GM12878 (cell line): ENCODE measurements around the gene FUT8. TPM values are rescaled to one million over a fixed set of nuclear protein-coding genes. Genes with fewer than 3 reads are reported as not detected.
A peak's percentile ranks its signal among the peaks of the same experiment; 100 is the strongest.

Source experiments
- BCL11A ChIP-seq: IDR thresholded peaks from 2 replicates; pipeline ENCODE4 v1.6.1; 2011; ENCODE audit warnings: low read depth, low read length
- GATAD2B ChIP-seq: fragments of 450-650 bp; conservative IDR thresholded peaks from 2 replicates; pipeline ENCODE4 v1.6.1; 2017; ENCODE audit warnings: low read depth, mild to moderate bottlenecking, moderate library complexity
- JUND ChIP-seq: IDR thresholded peaks from 2 replicates; pipeline ENCODE4 v1.6.1; 2012; ENCODE audit warnings: low read depth, mild to moderate bottlenecking, low read length, improper control_type of control experiment, moderate library complexity
- MXI1 ChIP-seq: fragments of 150-350 bp; IDR thresholded peaks from 2 replicates; pipeline ENCODE4 v1.6.1; 2011; ENCODE audit warnings: low read depth, mild to moderate bottlenecking, inconsistent platforms, low read length, improper control_type of control experiment
- NFYB ChIP-seq: IDR thresholded peaks from 2 replicates; pipeline ENCODE4 v1.6.1; 2011; ENCODE audit warnings: low read depth, mild to moderate bottlenecking, low read length, improper control_type of control experiment, moderate library complexity; ENCODE audit not compliant: insufficient read depth
- NR2F1 ChIP-seq: fragments of 450-650 bp; conservative IDR thresholded peaks from 2 replicates; pipeline ENCODE4 v1.6.1; 2017; ENCODE audit warnings: mild to moderate bottlenecking
- RBBP5 ChIP-seq: fragments of 200-600 bp; sonication (generic); conservative IDR thresholded peaks from 2 replicates; pipeline ENCODE4 v1.6.1; 2016
- RFX5 ChIP-seq: IDR thresholded peaks from 2 replicates; pipeline ENCODE4 v1.6.1; 2011; ENCODE audit warnings: low read depth, low read length, improper control_type of control experiment
- TCF12 ChIP-seq: IDR thresholded peaks from 2 replicates; pipeline ENCODE4 v1.6.1; 2011; ENCODE audit warnings: low read depth, mild to moderate bottlenecking, low read length
- ZNF384 ChIP-seq: IDR thresholded peaks from 2 replicates; pipeline ENCODE4 v1.6.1; 2012; ENCODE audit warnings: low read depth, mild to moderate bottlenecking, low read length, improper control_type of control experiment, borderline replicate concordance
- polyA plus RNA-seq, 11 experiments: library from polyadenylated mRNA; depleted of rRNA in 4 of 11; unstranded in 6 of 11; stranded (reverse) in 5 of 11; fragments of >200 nt; fragmentation: Nextera tagmentation in 4 of 11; fragmentation: Illumina TruSeq in 1 of 11; extraction: Ambion mirVana in 4 of 11; extraction: Trizol in 1 of 11; gene quantifications; 1 replicate in 1 of 11; 2 replicates in 10 of 11; pipeline versions ENCODE4 v1.2.1 to v1.2.3, GENCODE V29; 2011 to 2016; ENCODE audit warnings: inconsistent platforms in 2 of 11, missing spikeins in 2 of 11, low read depth in 1 of 11
- total RNA-seq, 4 experiments: library from RNA; depleted of rRNA in 3 of 4; stranded (reverse); fragments of >200 nt in 3 of 4; fragmentation: Illumina TruSeq in 1 of 4; extraction: Trizol in 1 of 4; gene quantifications; 2 replicates each; pipeline versions ENCODE4 v1.2.1 to v1.2.3, GENCODE V29; 2013 to 2021
- TF ChIP-seq, protein P1 (sequence below): IDR thresholded peaks from 2 replicates; pipeline ENCODE4 v1.6.1; 2012; ENCODE audit warnings: mild to moderate bottlenecking, low read depth, low read length
- TF ChIP-seq, protein P2 (sequence below): fragments of 450-650 bp; IDR thresholded peaks from 2 replicates; pipeline ENCODE4 v1.6.1; 2018; ENCODE audit warnings: mild to moderate bottlenecking, low read depth, moderate library complexity; ENCODE audit not compliant: partially characterized antibody
- TF ChIP-seq, protein P3 (sequence below): fragments of 450-650 bp; IDR thresholded peaks from 2 replicates; pipeline ENCODE4 v1.6.1; 2017; ENCODE audit warnings: mild to moderate bottlenecking
- TF ChIP-seq, protein P4 (sequence below): fragments of 450-650 bp; IDR thresholded peaks from 2 replicates; pipeline ENCODE4 v1.6.1; 2017; ENCODE audit warnings: mild to moderate bottlenecking, moderate library complexity
- TF ChIP-seq, protein P5 (sequence below), 3 experiments: IDR thresholded peaks in 2 of 3; conservative IDR thresholded peaks in 1 of 3; 2 replicates each; pipeline ENCODE4 v1.5.1; 2011; ENCODE audit warnings: low read depth in 3 of 3, low read length in 3 of 3, mild to moderate bottlenecking in 3 of 3, control low read depth in 2 of 3, moderate library complexity in 2 of 3, inconsistent platforms in 1 of 3, mixed read lengths in 1 of 3; ENCODE audit not compliant: control insufficient read depth in 2 of 3, insufficient read depth in 1 of 3; ENCODE audit errors: extremely low read depth in 1 of 3

Gene FUT8
- total and polyA plus RNA-seq, 10 of the 15 experiments (the other 5 are each of a cell fraction or from before 2014, with no cell fraction given): 21.3 to 106 (median 66.3) TPM

DNA sequence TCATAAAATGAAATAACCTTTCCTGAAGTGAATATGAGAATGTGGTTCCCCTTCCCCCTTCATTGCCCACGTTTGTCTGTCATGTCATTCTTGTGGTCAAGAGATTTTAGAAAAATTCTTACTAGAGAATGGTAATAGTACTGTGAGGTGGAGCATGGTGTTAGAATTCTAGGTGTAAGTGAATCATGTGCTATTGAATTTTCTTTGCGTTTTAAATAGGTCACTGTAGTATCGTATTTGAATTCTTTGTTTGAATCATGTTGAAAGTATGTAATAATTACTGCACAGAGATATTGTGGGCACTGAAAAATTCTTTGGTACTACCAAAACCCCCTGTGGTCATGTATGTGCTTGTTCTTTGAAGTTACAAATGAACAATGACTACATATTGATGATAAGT lies 49.9 kb downstream of the FUT8 start (continued):
- 0 out of 2 replicates have a peak, but pooled peaks have one; percentile 51 for TF ChIP-seq TCF12
- no peak for TF ChIP-seq ZNF384
- no peak for TF ChIP-seq RBBP5
- TF ChIP-seq MXI1: no peak
- TF ChIP-seq, protein P1, sequence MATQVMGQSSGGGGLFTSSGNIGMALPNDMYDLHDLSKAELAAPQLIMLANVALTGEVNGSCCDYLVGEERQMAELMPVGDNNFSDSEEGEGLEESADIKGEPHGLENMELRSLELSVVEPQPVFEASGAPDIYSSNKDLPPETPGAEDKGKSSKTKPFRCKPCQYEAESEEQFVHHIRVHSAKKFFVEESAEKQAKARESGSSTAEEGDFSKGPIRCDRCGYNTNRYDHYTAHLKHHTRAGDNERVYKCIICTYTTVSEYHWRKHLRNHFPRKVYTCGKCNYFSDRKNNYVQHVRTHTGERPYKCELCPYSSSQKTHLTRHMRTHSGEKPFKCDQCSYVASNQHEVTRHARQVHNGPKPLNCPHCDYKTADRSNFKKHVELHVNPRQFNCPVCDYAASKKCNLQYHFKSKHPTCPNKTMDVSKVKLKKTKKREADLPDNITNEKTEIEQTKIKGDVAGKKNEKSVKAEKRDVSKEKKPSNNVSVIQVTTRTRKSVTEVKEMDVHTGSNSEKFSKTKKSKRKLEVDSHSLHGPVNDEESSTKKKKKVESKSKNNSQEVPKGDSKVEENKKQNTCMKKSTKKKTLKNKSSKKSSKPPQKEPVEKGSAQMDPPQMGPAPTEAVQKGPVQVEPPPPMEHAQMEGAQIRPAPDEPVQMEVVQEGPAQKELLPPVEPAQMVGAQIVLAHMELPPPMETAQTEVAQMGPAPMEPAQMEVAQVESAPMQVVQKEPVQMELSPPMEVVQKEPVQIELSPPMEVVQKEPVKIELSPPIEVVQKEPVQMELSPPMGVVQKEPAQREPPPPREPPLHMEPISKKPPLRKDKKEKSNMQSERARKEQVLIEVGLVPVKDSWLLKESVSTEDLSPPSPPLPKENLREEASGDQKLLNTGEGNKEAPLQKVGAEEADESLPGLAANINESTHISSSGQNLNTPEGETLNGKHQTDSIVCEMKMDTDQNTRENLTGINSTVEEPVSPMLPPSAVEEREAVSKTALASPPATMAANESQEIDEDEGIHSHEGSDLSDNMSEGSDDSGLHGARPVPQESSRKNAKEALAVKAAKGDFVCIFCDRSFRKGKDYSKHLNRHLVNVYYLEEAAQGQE: no peak
- no peak for TF ChIP-seq GATAD2B
- no peak for TF ChIP-seq NFYB
- TF ChIP-seq RFX5: no peak
- TF ChIP-seq, protein P2, sequence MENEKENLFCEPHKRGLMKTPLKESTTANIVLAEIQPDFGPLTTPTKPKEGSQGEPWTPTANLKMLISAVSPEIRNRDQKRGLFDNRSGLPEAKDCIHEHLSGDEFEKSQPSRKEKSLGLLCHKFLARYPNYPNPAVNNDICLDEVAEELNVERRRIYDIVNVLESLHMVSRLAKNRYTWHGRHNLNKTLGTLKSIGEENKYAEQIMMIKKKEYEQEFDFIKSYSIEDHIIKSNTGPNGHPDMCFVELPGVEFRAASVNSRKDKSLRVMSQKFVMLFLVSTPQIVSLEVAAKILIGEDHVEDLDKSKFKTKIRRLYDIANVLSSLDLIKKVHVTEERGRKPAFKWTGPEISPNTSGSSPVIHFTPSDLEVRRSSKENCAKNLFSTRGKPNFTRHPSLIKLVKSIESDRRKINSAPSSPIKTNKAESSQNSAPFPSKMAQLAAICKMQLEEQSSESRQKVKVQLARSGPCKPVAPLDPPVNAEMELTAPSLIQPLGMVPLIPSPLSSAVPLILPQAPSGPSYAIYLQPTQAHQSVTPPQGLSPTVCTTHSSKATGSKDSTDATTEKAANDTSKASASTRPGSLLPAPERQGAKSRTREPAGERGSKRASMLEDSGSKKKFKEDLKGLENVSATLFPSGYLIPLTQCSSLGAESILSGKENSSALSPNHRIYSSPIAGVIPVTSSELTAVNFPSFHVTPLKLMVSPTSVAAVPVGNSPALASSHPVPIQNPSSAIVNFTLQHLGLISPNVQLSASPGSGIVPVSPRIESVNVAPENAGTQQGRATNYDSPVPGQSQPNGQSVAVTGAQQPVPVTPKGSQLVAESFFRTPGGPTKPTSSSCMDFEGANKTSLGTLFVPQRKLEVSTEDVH: no peak
- no peak for TF ChIP-seq JUND
- TF ChIP-seq BCL11A: peak; percentile 68; the same call in 1 of the 2 replicates
- TF ChIP-seq NR2F1: peak; percentile 60; the same call in 1 of the 2 replicates
- TF ChIP-seq, protein P3, sequence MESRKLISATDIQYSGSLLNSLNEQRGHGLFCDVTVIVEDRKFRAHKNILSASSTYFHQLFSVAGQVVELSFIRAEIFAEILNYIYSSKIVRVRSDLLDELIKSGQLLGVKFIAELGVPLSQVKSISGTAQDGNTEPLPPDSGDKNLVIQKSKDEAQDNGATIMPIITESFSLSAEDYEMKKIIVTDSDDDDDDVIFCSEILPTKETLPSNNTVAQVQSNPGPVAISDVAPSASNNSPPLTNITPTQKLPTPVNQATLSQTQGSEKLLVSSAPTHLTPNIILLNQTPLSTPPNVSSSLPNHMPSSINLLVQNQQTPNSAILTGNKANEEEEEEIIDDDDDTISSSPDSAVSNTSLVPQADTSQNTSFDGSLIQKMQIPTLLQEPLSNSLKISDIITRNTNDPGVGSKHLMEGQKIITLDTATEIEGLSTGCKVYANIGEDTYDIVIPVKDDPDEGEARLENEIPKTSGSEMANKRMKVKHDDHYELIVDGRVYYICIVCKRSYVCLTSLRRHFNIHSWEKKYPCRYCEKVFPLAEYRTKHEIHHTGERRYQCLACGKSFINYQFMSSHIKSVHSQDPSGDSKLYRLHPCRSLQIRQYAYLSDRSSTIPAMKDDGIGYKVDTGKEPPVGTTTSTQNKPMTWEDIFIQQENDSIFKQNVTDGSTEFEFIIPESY: no peak
- TF ChIP-seq, protein P4, sequence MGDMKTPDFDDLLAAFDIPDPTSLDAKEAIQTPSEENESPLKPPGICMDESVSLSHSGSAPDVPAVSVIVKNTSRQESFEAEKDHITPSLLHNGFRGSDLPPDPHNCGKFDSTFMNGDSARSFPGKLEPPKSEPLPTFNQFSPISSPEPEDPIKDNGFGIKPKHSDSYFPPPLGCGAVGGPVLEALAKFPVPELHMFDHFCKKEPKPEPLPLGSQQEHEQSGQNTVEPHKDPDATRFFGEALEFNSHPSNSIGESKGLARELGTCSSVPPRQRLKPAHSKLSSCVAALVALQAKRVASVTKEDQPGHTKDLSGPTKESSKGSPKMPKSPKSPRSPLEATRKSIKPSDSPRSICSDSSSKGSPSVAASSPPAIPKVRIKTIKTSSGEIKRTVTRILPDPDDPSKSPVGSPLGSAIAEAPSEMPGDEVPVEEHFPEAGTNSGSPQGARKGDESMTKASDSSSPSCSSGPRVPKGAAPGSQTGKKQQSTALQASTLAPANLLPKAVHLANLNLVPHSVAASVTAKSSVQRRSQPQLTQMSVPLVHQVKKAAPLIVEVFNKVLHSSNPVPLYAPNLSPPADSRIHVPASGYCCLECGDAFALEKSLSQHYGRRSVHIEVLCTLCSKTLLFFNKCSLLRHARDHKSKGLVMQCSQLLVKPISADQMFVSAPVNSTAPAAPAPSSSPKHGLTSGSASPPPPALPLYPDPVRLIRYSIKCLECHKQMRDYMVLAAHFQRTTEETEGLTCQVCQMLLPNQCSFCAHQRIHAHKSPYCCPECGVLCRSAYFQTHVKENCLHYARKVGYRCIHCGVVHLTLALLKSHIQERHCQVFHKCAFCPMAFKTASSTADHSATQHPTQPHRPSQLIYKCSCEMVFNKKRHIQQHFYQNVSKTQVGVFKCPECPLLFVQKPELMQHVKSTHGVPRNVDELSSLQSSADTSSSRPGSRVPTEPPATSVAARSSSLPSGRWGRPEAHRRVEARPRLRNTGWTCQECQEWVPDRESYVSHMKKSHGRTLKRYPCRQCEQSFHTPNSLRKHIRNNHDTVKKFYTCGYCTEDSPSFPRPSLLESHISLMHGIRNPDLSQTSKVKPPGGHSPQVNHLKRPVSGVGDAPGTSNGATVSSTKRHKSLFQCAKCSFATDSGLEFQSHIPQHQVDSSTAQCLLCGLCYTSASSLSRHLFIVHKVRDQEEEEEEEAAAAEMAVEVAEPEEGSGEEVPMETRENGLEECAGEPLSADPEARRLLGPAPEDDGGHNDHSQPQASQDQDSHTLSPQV: no peak
- TF ChIP-seq, protein P5, sequence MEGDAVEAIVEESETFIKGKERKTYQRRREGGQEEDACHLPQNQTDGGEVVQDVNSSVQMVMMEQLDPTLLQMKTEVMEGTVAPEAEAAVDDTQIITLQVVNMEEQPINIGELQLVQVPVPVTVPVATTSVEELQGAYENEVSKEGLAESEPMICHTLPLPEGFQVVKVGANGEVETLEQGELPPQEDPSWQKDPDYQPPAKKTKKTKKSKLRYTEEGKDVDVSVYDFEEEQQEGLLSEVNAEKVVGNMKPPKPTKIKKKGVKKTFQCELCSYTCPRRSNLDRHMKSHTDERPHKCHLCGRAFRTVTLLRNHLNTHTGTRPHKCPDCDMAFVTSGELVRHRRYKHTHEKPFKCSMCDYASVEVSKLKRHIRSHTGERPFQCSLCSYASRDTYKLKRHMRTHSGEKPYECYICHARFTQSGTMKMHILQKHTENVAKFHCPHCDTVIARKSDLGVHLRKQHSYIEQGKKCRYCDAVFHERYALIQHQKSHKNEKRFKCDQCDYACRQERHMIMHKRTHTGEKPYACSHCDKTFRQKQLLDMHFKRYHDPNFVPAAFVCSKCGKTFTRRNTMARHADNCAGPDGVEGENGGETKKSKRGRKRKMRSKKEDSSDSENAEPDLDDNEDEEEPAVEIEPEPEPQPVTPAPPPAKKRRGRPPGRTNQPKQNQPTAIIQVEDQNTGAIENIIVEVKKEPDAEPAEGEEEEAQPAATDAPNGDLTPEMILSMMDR (IDR thresholded peaks at IDR 0.05 in 2 of 3, conservative IDR thresholded peaks at IDR 0.05 in 1 of 3; ENCODE audit: control insufficient read depth in 2 of 3, extremely low read depth in 1 of 3, insufficient read depth in 1 of 3, low read depth in 3 of 3, low read length in 3 of 3): no peak
